HCT116 (cell line): Measurements from ENCODE around the gene FAM83E. TPM values are rescaled to one million over a fixed set of nuclear protein-coding genes. Genes with fewer than 3 reads are reported as not detected.
"Not testable (repeated sequence)": the region's sequence is repeated elsewhere in the genome, so short reads cannot be mapped to it uniquely, and the experiment has no call there.

Source experiments
- ATAC-seq: fragments of 200-7000 bp; cut with Tn5 transposase; 2 replicates; pipeline ENCODE4 v1.9.1; 2020; ENCODE audit warnings: mild to moderate bottlenecking, moderate library complexity
- BruUV-seq: library from RNA; stranded (reverse); fragments of 400-500 nt; replicated peaks from 2 replicates; lab custom pipeline; 2021; lab: Mats Ljungman, UMichigan
- CTCF ChIA-PET: fragments of 300-600 bp; sonication (Branson Sonifier 250); formaldehyde crosslinking; loops from one replicate; lab custom pipeline; 2021; ENCODE audit warnings: antibody characterized with exemption; lab: Charles Lee
- POLR2A ChIA-PET: fragments of 300-600, 350-600 bp; sonication (Branson Sonifier 250); formaldehyde crosslinking; loops from one replicate; lab custom pipeline; 2021; ENCODE audit warnings: antibody characterized with exemption; lab: Charles Lee
- RAD21 ChIA-PET, 2 experiments: fragments of 300-600 bp; sonication (Branson Sonifier 250); formaldehyde crosslinking; loops; one replicate each; lab custom pipeline; 2023; ENCODE audit warnings: low total read pairs in 2 of 2; ENCODE audit not compliant: uncharacterized antibody in 2 of 2, unreplicated experiment in 2 of 2, low non-redundant PET in 1 of 2; lab: Charles Lee
- DNase-seq: peaks from one replicate; pipeline ENCODE4 v3.0.0-alpha.2; 2010; ENCODE audit warnings: low read depth, low spot score
- H2AFZ ChIP-seq: fragments of 200-600 bp; shearing (Covaris generic), sonication (generic); 2 replicates; pipeline ENCODE4 v1.6.1; 2017; ENCODE audit warnings: low read depth, mixed run types, mixed read lengths, antibody characterized with exemption, low read length; ENCODE audit not compliant: poor library complexity, severe bottlenecking
- H3K27ac ChIP-seq: 2 replicates; pipeline ENCODE4 v1.5.1; 2012; ENCODE audit warnings: low read depth, low read length
- H3K27me3 ChIP-seq: fragments of 200-600 bp; sonication (generic); 2 replicates; pipeline ENCODE4 v1.6.1; 2016; ENCODE audit warnings: mixed run types, low read length, mixed read lengths; ENCODE audit not compliant: insufficient read depth
- H3K36me3 ChIP-seq, 2 experiments: fragments of 200-500 bp in 1 of 2; fragments of 200-600 bp in 1 of 2; sonication (Bioruptor generic) in 1 of 2; sonication (generic) in 1 of 2; 2 replicates each; pipeline versions ENCODE4 v1.5.1 to v1.6.1; 2014 to 2016; ENCODE audit warnings: low read length in 2 of 2, inconsistent platforms in 1 of 2, mixed read lengths in 1 of 2, mixed run types in 1 of 2; ENCODE audit not compliant: insufficient read depth in 2 of 2, control insufficient read depth in 1 of 2
- H3K4me1 ChIP-seq, 2 experiments: fragments of 200-600 bp in 1 of 2; sonication (generic) in 1 of 2; 2 replicates each; pipeline versions ENCODE4 v1.5.1 to v1.6.1; 2012 to 2017; ENCODE audit warnings: low read length in 2 of 2, inconsistent platforms in 1 of 2, mild to moderate bottlenecking in 1 of 2, mixed read lengths in 1 of 2, mixed run types in 1 of 2, moderate library complexity in 1 of 2; ENCODE audit not compliant: insufficient read depth in 2 of 2, control insufficient read depth in 1 of 2
- H3K4me2 ChIP-seq: fragments of 200-600 bp; sonication (generic); 2 replicates; pipeline ENCODE4 v1.6.1; 2017; ENCODE audit warnings: mixed run types, low read length, mixed read lengths
- H3K4me3 ChIP-seq, 2 experiments: fragments of 200-600 bp in 1 of 2; sonication (generic) in 1 of 2; replicated peaks in 1 of 2; 2 replicates each; pipeline ENCODE4 v1.5.1; 2011 to 2016; ENCODE audit warnings: low read length in 2 of 2, control low read depth in 1 of 2, low read depth in 1 of 2, mild to moderate bottlenecking in 1 of 2, mixed read lengths in 1 of 2, mixed run types in 1 of 2
- H3K79me2 ChIP-seq: fragments of 200-600 bp; sonication (generic); 2 replicates; pipeline ENCODE4 v1.6.1; 2017; ENCODE audit warnings: mild to moderate bottlenecking, mixed run types, low read length, moderate library complexity, mixed read lengths; ENCODE audit not compliant: insufficient read depth
- H3K9ac ChIP-seq: fragments of 200-600 bp; sonication (generic); 2 replicates; pipeline ENCODE4 v1.6.1; 2016; ENCODE audit warnings: low read length, mixed read lengths
- H3K9me2 ChIP-seq: fragments of 200-600 bp; sonication (generic), shearing (Covaris generic); 2 replicates; pipeline ENCODE4 v1.6.1; 2017; ENCODE audit warnings: mixed run types, mild to moderate bottlenecking, moderate library complexity; ENCODE audit not compliant: insufficient read depth
- H3K9me3 ChIP-seq, 2 experiments: fragments of 200-500 bp in 1 of 2; fragments of 200-600 bp in 1 of 2; sonication (Bioruptor generic) in 1 of 2; sonication (generic) in 1 of 2; 2 replicates each; pipeline ENCODE4 v1.6.1; 2014 to 2017; ENCODE audit warnings: low read length in 2 of 2, mixed read lengths in 2 of 2, inconsistent platforms in 1 of 2, low read depth in 1 of 2, mild to moderate bottlenecking in 1 of 2, mixed run types in 1 of 2, moderate library complexity in 1 of 2; ENCODE audit not compliant: control insufficient read depth in 1 of 2, insufficient read depth in 1 of 2
- H4K20me1 ChIP-seq: fragments of 200-600 bp; sonication (generic), shearing (Covaris generic); 2 replicates; pipeline ENCODE4 v1.6.1; 2017; ENCODE audit warnings: mixed run types, mild to moderate bottlenecking, moderate library complexity; ENCODE audit not compliant: insufficient read depth
- CBX3 ChIP-seq: IDR thresholded peaks from 2 replicates; pipeline ENCODE4 v1.6.1; 2012; ENCODE audit warnings: low read depth
- CTCF ChIP-seq, 3 experiments: fragments of 200-600 bp in 1 of 3; sonication (generic) in 1 of 3; IDR thresholded peaks in 2 of 3; conservative IDR thresholded peaks in 1 of 3; 2 replicates each; pipeline ENCODE4 v1.5.1; 2012 to 2017; ENCODE audit warnings: low read depth in 2 of 3, low read length in 2 of 3, antibody characterized with exemption in 1 of 3, borderline replicate concordance in 1 of 3, control low read depth in 1 of 3, mild to moderate bottlenecking in 1 of 3, mixed read lengths in 1 of 3, mixed run types in 1 of 3, moderate library complexity in 1 of 3; ENCODE audit not compliant: insufficient read depth in 1 of 3
- EZH2 ChIP-seq: fragments of 200-600 bp; sonication (generic); IDR thresholded peaks from 2 replicates; pipeline ENCODE4 v1.6.1; 2017; ENCODE audit warnings: antibody characterized with exemption, mixed run types
- JUND ChIP-seq: IDR thresholded peaks from 2 replicates; pipeline ENCODE4 v1.6.1; 2012
- MAX ChIP-seq: IDR thresholded peaks from 2 replicates; pipeline ENCODE4 v1.6.1; 2012
- POLR2A ChIP-seq: IDR thresholded peaks from 2 replicates; pipeline ENCODE4 v1.7.0; 2011; ENCODE audit warnings: borderline replicate concordance; ENCODE audit not compliant: insufficient read depth, insufficient read length; ENCODE audit errors: extremely low read depth
- RAD21 ChIP-seq: IDR thresholded peaks from 2 replicates; pipeline ENCODE4 v1.6.1; 2012; ENCODE audit warnings: low read depth, mild to moderate bottlenecking
- SRF ChIP-seq: IDR thresholded peaks from 2 replicates; pipeline ENCODE4 v1.6.1; 2012; ENCODE audit warnings: low read depth
- TCF7L2 ChIP-seq: IDR thresholded peaks from 2 replicates; pipeline ENCODE4 v1.7.0; 2011; ENCODE audit warnings: borderline replicate concordance, inconsistent platforms; ENCODE audit not compliant: insufficient read depth, insufficient read length; ENCODE audit errors: extremely low read depth
- ZFX ChIP-seq: fragments of 450-650 bp; IDR thresholded peaks from 2 replicates; pipeline ENCODE4 v1.6.1; 2017
- intact Hi-C: fragments of 100-400 bp; cut with micrococcal nuclease; formaldehyde crosslinking; loops from 2 replicates; pipeline ENCODE4 v1.10.0; 2022
- total RNA-seq: library from RNA; stranded (reverse); gene quantifications from one replicate; pipeline ENCODE4 v1.2.1, GENCODE V29; 2021; ENCODE audit not compliant: unreplicated experiment
- TF ChIP-seq, protein P1 (sequence below): IDR thresholded peaks from 2 replicates; pipeline ENCODE4 v1.6.1; 2011; ENCODE audit warnings: mild to moderate bottlenecking, low read length, moderate library complexity; ENCODE audit not compliant: insufficient replicate concordance; ENCODE audit errors: extremely low read depth

FAM83E gene
- total RNA-seq, 1 experiment from 2014 or later, result 6.8 TPM

GRCh38 chr19:48578891-48579290 is 36.0 kb downstream of the FAM83E start:
- Histone ChIP-seq H3K4me1 (peaks cover 14 to 22% of the 10 kb centered on the region in 2 experiments), H3K9me2 (no peaks in the 10 kb centered on the region), H4K20me1 (no peaks in the 10 kb centered on the region), H2AFZ (no peak overlapping the region), H3K4me3 (no peak overlapping the region), H3K9me3 (no peaks in the 10 kb centered on the region), H3K9ac (no peak overlapping the region), H3K27me3 (no peaks in the 10 kb centered on the region), H3K79me2 (no peaks in the 10 kb centered on the region), H3K27ac (no peak overlapping the region), H3K36me3 (no peaks in the 10 kb centered on the region), H3K4me2 (no peak overlapping the region)
- intact Hi-C loops, result no loop called here
- POLR2A ChIA-PET, result no interaction called here
- ATAC-seq (no peak), DNase-seq (no peak)
- BruUV-seq, result no TSS peak
- RAD21 ChIA-PET, result no interaction called here
- TF ChIP-seq ZFX, result no peak
- TF ChIP-seq JUND, result no peak
- TF ChIP-seq TCF7L2, result no peak
- TF ChIP-seq EZH2, result no peak
- no peak for TF ChIP-seq CBX3
- TF ChIP-seq MAX, result no peak
- TF ChIP-seq POLR2A, result no peak
- TF ChIP-seq CTCF (IDR thresholded peaks at IDR 0.05 in 2 of 3, conservative IDR thresholded peaks at IDR 0.05 in 1 of 3; ENCODE audit: borderline replicate concordance in 1 of 3, insufficient read depth in 1 of 3, low read depth in 2 of 3, low read length in 2 of 3), result no peak
- no peak for TF ChIP-seq RAD21
- TF ChIP-seq, protein P1, sequence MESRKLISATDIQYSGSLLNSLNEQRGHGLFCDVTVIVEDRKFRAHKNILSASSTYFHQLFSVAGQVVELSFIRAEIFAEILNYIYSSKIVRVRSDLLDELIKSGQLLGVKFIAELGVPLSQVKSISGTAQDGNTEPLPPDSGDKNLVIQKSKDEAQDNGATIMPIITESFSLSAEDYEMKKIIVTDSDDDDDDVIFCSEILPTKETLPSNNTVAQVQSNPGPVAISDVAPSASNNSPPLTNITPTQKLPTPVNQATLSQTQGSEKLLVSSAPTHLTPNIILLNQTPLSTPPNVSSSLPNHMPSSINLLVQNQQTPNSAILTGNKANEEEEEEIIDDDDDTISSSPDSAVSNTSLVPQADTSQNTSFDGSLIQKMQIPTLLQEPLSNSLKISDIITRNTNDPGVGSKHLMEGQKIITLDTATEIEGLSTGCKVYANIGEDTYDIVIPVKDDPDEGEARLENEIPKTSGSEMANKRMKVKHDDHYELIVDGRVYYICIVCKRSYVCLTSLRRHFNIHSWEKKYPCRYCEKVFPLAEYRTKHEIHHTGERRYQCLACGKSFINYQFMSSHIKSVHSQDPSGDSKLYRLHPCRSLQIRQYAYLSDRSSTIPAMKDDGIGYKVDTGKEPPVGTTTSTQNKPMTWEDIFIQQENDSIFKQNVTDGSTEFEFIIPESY, result no peak
- TF ChIP-seq SRF, result no peak
- CTCF ChIA-PET, result interaction anchor here (0.9 to 1.0 kb wide), 2 partner anchors 12 to 245 kb away, joined by 3 read pairs; no protein-coding TSS in a partner anchor

GRCh38 chr19:48577908-48578307 is 37.0 kb downstream of the FAM83E start:
- H4K20me1 ChIP-seq, H3K9ac ChIP-seq, BruUV-seq, ATAC-seq, DNase-seq, intact Hi-C loops, H3K79me2 ChIP-seq, H3K27me3 ChIP-seq, H3K4me2 ChIP-seq, H3K4me3 ChIP-seq, H3K9me2 ChIP-seq, H2AFZ ChIP-seq, H3K9me3 ChIP-seq, POLR2A ChIA-PET, H3K27ac ChIP-seq, H3K36me3 ChIP-seq, RAD21 ChIA-PET: not testable (repeated sequence)
- peaks cover 11 to 18% of the 10 kb centered on the region in 2 experiments for H3K4me1 ChIP-seq
- CTCF ChIA-PET, result interaction anchor here (0.9 to 1.0 kb wide), 2 partner anchors 13 to 244 kb away, joined by 3 read pairs; no protein-coding TSS in a partner anchor
